SK-N-SH (cell line): Measurements from ENCODE around the gene SLC27A3. TPM values are rescaled to one million over a fixed set of nuclear protein-coding genes. Genes with fewer than 3 reads are reported as not detected.

Experiments used
- CTCF ChIA-PET: fragments of 300-600, 350-600 bp; formaldehyde crosslinking; extraction: SDS; loops from one replicate; lab custom pipeline; 2021; lab: Yijun Ruan, JAX
- POLR2A ChIA-PET: fragments of 350-600 bp; sonication (Branson Sonifier 250); formaldehyde crosslinking; extraction: SDS; loops from one replicate; lab custom pipeline; 2020; ENCODE audit warnings: antibody characterized with exemption, inconsistent platforms; lab: Yijun Ruan, JAX
- DNase-seq: peaks from one replicate; pipeline ENCODE4 v3.0.0; 2012
- H2AFZ ChIP-seq: fragments of 200-600 bp; sonication (generic); 2 replicates; pipeline ENCODE4 v1.8.1; 2016; ENCODE audit warnings: antibody characterized with exemption, mild to moderate bottlenecking, low read depth
- H3F3A ChIP-seq: fragments of 200-600 bp; sonication (generic); replicated peaks from 2 replicates; pipeline ENCODE3; 2016; ENCODE audit warnings: antibody characterized with exemption, mild to moderate bottlenecking; ENCODE audit not compliant: insufficient read depth
- H3K27ac ChIP-seq, 2 experiments: fragments of 200-500 bp in 1 of 2; fragments of 200-600 bp in 1 of 2; sonication (Bioruptor generic) in 1 of 2; sonication (generic), shearing (Covaris generic) in 1 of 2; 2 replicates each; pipeline versions ENCODE4 v1.5.1 to v1.6.1; 2014 to 2016; ENCODE audit warnings: low read depth in 2 of 2, inconsistent platforms in 1 of 2, low read length in 1 of 2, mild to moderate bottlenecking in 1 of 2, mixed read lengths in 1 of 2
- H3K27me3 ChIP-seq: fragments of 200-600 bp; sonication (generic), shearing (Covaris generic); 2 replicates; pipeline ENCODE4 v1.6.1; 2016; ENCODE audit warnings: mixed run types; ENCODE audit not compliant: insufficient read depth
- H3K36me3 ChIP-seq, 2 experiments: fragments of 200-500 bp in 1 of 2; fragments of 200-600 bp in 1 of 2; sonication (Bioruptor generic) in 1 of 2; sonication (generic) in 1 of 2; replicated peaks in 1 of 2; 2 replicates each; pipeline versions ENCODE3 to v1.5.1; 2014 to 2016; ENCODE audit warnings: low read length in 1 of 2, mild to moderate bottlenecking in 1 of 2; ENCODE audit not compliant: insufficient read depth in 2 of 2, control insufficient read depth in 1 of 2
- H3K4me1 ChIP-seq, 2 experiments: fragments of 200-500 bp in 1 of 2; fragments of 200-600 bp in 1 of 2; sonication (Bioruptor generic) in 1 of 2; sonication (generic), shearing (Covaris generic) in 1 of 2; 2 replicates each; pipeline versions ENCODE4 v1.5.1 to v1.6.1; 2014 to 2016; ENCODE audit warnings: low read depth in 1 of 2, low read length in 1 of 2, mixed run types in 1 of 2; ENCODE audit not compliant: insufficient read depth in 2 of 2, control insufficient read depth in 1 of 2
- H3K4me2 ChIP-seq: fragments of 200-600 bp; sonication (generic), shearing (Covaris generic); 2 replicates; pipeline ENCODE4 v1.6.1; 2017; ENCODE audit warnings: mixed run types
- H3K4me3 ChIP-seq, 2 experiments: fragments of 200-500 bp in 1 of 2; fragments of 200-600 bp in 1 of 2; sonication (Bioruptor generic) in 1 of 2; sonication (generic), shearing (Covaris generic) in 1 of 2; 2 replicates each; pipeline versions ENCODE4 v1.5.1 to v1.8.1; 2014 to 2016; ENCODE audit warnings: low read depth in 2 of 2, inconsistent platforms in 1 of 2, low read length in 1 of 2, mild to moderate bottlenecking in 1 of 2, mixed read lengths in 1 of 2, moderate library complexity in 1 of 2
- H3K79me2 ChIP-seq: fragments of 200-600 bp; sonication (generic); 2 replicates; pipeline ENCODE4 v1.8.1; 2017; ENCODE audit warnings: mild to moderate bottlenecking; ENCODE audit not compliant: insufficient read depth
- H3K9ac ChIP-seq: fragments of 200-600 bp; sonication (generic); 2 replicates; pipeline ENCODE4 v1.6.1; 2017; ENCODE audit warnings: mixed run types
- H3K9me2 ChIP-seq: fragments of 200-600 bp; sonication (generic); 2 replicates; pipeline ENCODE4 v1.6.1; 2017; ENCODE audit warnings: mixed run types
- H3K9me3 ChIP-seq: fragments of 200-600 bp; sonication (generic); 2 replicates; pipeline ENCODE4 v1.6.1; 2017; ENCODE audit warnings: mixed run types, mild to moderate bottlenecking, moderate library complexity
- H4K20me1 ChIP-seq: fragments of 200-600 bp; sonication (generic); 2 replicates; pipeline ENCODE4 v1.6.1; 2017; ENCODE audit warnings: mild to moderate bottlenecking, mixed run types; ENCODE audit not compliant: insufficient read depth
- CHD2 ChIP-seq: fragments of 150-350 bp; IDR thresholded peaks from 2 replicates; pipeline ENCODE4 v1.6.1; 2018; ENCODE audit warnings: low read length; ENCODE audit not compliant: partially characterized antibody
- CTCF ChIP-seq: fragments of 200-600 bp; sonication (generic); IDR thresholded peaks from 2 replicates; pipeline ENCODE4 v1.6.1; 2017; ENCODE audit warnings: antibody characterized with exemption, mild to moderate bottlenecking, moderate library complexity
- ELF1 ChIP-seq: IDR thresholded peaks from 2 replicates; pipeline ENCODE4 v1.4.0; 2012
- EZH2phosphoT487 ChIP-seq: fragments of 200-600 bp; sonication (generic); IDR thresholded peaks from 2 replicates; pipeline ENCODE4 v1.6.1; 2017; ENCODE audit warnings: low read depth, mixed run types, mild to moderate bottlenecking, antibody characterized with exemption, moderate library complexity, borderline replicate concordance
- FOXJ3 ChIP-seq: sonication (generic); formaldehyde crosslinking; IDR thresholded peaks from 2 replicates; pipeline ENCODE4 v1.5.1; 2020; ENCODE audit warnings: mild to moderate bottlenecking, missing genetic modification reagents
- GABPA ChIP-seq: IDR thresholded peaks from 2 replicates; pipeline ENCODE4 v1.4.0; 2012; ENCODE audit warnings: low read depth, mild to moderate bottlenecking
- GATA2 ChIP-seq: sonication (generic); formaldehyde crosslinking; IDR thresholded peaks from 2 replicates; pipeline ENCODE4 v1.5.0; 2020; ENCODE audit warnings: mild to moderate bottlenecking, missing genetic modification reagents
- JUND ChIP-seq: IDR thresholded peaks from 2 replicates; pipeline ENCODE4 v1.4.0; 2012
- NFIC ChIP-seq: IDR thresholded peaks from 2 replicates; pipeline ENCODE4 v1.4.0; 2012; ENCODE audit warnings: borderline replicate concordance
- NRF1 ChIP-seq: IDR thresholded peaks from 2 replicates; pipeline ENCODE4 v1.6.1; 2012; ENCODE audit warnings: low read depth, mild to moderate bottlenecking, low read length
- POLR2AphosphoS5 ChIP-seq: IDR thresholded peaks from 2 replicates; pipeline ENCODE4 v1.6.1; 2012; ENCODE audit warnings: low read depth, low read length
- REST ChIP-seq: IDR thresholded peaks from 2 replicates; pipeline ENCODE4 v1.6.1; 2012; ENCODE audit warnings: mild to moderate bottlenecking, low read depth, low read length, moderate library complexity
- RFX5 ChIP-seq: IDR thresholded peaks from 2 replicates; pipeline ENCODE4 v1.6.1; 2012; ENCODE audit warnings: mild to moderate bottlenecking, improper control_type of control experiment, low read length
- RXRA ChIP-seq: IDR thresholded peaks from 2 replicates; pipeline ENCODE4 v1.4.0; 2012; ENCODE audit warnings: low read depth, mild to moderate bottlenecking, borderline replicate concordance
- SIN3A ChIP-seq: IDR thresholded peaks from 2 replicates; pipeline ENCODE4 v1.6.1; 2012; ENCODE audit warnings: low read depth, mild to moderate bottlenecking, low read length, moderate library complexity, borderline replicate concordance
- TAF1 ChIP-seq: IDR thresholded peaks from 2 replicates; pipeline ENCODE4 v1.6.1; 2012; ENCODE audit warnings: low read depth, mild to moderate bottlenecking, low read length, moderate library complexity, borderline replicate concordance
- TCF12 ChIP-seq: IDR thresholded peaks from 2 replicates; pipeline ENCODE4 v1.4.0; 2012
- YY1 ChIP-seq: IDR thresholded peaks from 2 replicates; pipeline ENCODE4 v1.4.0; 2012; ENCODE audit warnings: low read depth, mild to moderate bottlenecking
- WGBS: methylation state at CpG from one replicate; pipeline ENCODE4 v1.1.6; 2017; ENCODE audit warnings: low lambda C conversion rate; 5-methylcytosine and 5-hydroxymethylcytosine counted together
- polyA plus RNA-seq, 3 experiments: library from polyadenylated mRNA; depleted of rRNA; stranded (reverse); fragments of >200 nt; gene quantifications; 2 replicates each; pipeline ENCODE4 v1.2.3, GENCODE V29; 2012
- TF ChIP-seq, protein P1 (sequence below): IDR thresholded peaks from 2 replicates; pipeline ENCODE4 v1.4.0; 2012; ENCODE audit warnings: low read depth, borderline replicate concordance
- TF ChIP-seq, protein P2 (sequence below): fragments of 150-350 bp; IDR thresholded peaks from 2 replicates; pipeline ENCODE4 v1.6.1; 2017; ENCODE audit warnings: antibody characterized with exemption, low read length, low read depth, borderline replicate concordance

Gene SLC27A3
- polyA plus RNA-seq, 1 of the 3 experiments (the other 2 are of a cell fraction), result 9.0 TPM

- TF ChIP-seq REST, result no peak
- no peak for TF ChIP-seq FOXJ3
- TF ChIP-seq, protein P1, sequence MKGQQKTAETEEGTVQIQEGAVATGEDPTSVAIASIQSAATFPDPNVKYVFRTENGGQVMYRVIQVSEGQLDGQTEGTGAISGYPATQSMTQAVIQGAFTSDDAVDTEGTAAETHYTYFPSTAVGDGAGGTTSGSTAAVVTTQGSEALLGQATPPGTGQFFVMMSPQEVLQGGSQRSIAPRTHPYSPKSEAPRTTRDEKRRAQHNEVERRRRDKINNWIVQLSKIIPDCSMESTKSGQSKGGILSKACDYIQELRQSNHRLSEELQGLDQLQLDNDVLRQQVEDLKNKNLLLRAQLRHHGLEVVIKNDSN, result no peak
- no peak for TF ChIP-seq GATA2 (CRISPR knock-in tag)
- TF ChIP-seq YY1, result no peak
- TF ChIP-seq TAF1, result no peak
Observed at GRCh38 chr1:153803470-153804056, 28.4 kb downstream of the SLC27A3 start (continued).

- Histone ChIP-seq H3K9me3 (no peaks in the 10 kb centered on the region), H3K79me2 (no peaks in the 10 kb centered on the region), H3K27me3 (no peaks in the 10 kb centered on the region), H4K20me1 (no peaks in the 10 kb centered on the region), H3K27ac (no peak overlapping the region), H3K9ac (no peak overlapping the region), H3F3A (peaks cover 5% of the 10 kb centered on the region), H3K9me2 (no peaks in the 10 kb centered on the region), H3K4me1 (peaks cover 5 to 8% of the 10 kb centered on the region in 2 experiments; a peak in 2 of 4 replicates), H2AFZ (no peak overlapping the region), H3K36me3 (peaks cover 5 to 24% of the 10 kb centered on the region in 2 experiments), H3K4me2 (no peak overlapping the region), H3K4me3 (no peak overlapping the region)
- no peak for DNase-seq
- WGBS, result 49% methylated on average over 2 of the region's 2 CpGs
- CTCF ChIA-PET, result interaction anchor here (2.0 to 3.7 kb wide), 2 partner anchors 13 to 183 kb away, joined by 6 to 26 read pairs; partner anchors contain the start of gene RAB13
- no peak for TF ChIP-seq RFX5
- no peak for TF ChIP-seq RXRA
- no peak for TF ChIP-seq GATA2 (CRISPR knock-in tag)
- TF ChIP-seq CHD2, result no peak
- no peak for TF ChIP-seq JUND
- no peak for TF ChIP-seq SIN3A
- TF ChIP-seq EZH2phosphoT487, result no peak
- TF ChIP-seq TCF12, result no peak
- TF ChIP-seq YY1, result no peak
- no peak for TF ChIP-seq GABPA
- no peak for TF ChIP-seq CTCF
- no peak for TF ChIP-seq NFIC
- TF ChIP-seq, protein P2, sequence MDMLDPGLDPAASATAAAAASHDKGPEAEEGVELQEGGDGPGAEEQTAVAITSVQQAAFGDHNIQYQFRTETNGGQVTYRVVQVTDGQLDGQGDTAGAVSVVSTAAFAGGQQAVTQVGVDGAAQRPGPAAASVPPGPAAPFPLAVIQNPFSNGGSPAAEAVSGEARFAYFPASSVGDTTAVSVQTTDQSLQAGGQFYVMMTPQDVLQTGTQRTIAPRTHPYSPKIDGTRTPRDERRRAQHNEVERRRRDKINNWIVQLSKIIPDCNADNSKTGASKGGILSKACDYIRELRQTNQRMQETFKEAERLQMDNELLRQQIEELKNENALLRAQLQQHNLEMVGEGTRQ, result no peak
- TF ChIP-seq REST, result no peak
- no peak for TF ChIP-seq TAF1
- no peak for TF ChIP-seq NRF1
- TF ChIP-seq POLR2AphosphoS5, result no peak
- no peak for TF ChIP-seq ELF1
- POLR2A ChIA-PET, result interaction anchor here (1.1 to 1.3 kb wide), 2 partner anchors 20 to 186 kb away, joined by 3 to 5 read pairs; partner anchors contain the start of gene RPS27
Observed at GRCh38 chr1:153804112-153804511, 28.9 kb downstream of the SLC27A3 start.
